Activated T-cell treated with anti-CD3 and anti-CD28 coated beads, Interleukin-2, amount 50 U/mL, for 1 hour (primary cell): Measurements from ENCODE around the gene RORB.
"Not testable (repeated sequence)": the region's sequence is repeated elsewhere in the genome, so short reads cannot be mapped to it uniquely, and the experiment has no call there.

Source experiments
- DNase-seq: peaks from one replicate; pipeline ENCODE4 v3.0.0-alpha.2; 2020

The RORB gene

GRCh38 chr9:74517188-74517587 is 20.1 kb downstream of the RORB start:
- no peak for DNase-seq

GRCh38 chr9:74519419-74519818 is 22.3 kb downstream of the RORB start:
- no peak for DNase-seq

- DNase-seq = no peak
These were observed 23.9 kb downstream of the RORB start for GRCh38 chr9:74521009-74521408.

- DNase-seq = no peak
These were observed 27.2 kb downstream of the RORB start for GRCh38 chr9:74524289-74524688.

- no peak for DNase-seq
These were observed 29.1 kb downstream of the RORB start for GRCh38 chr9:74526215-74526614.

GRCh38 chr9:74527718-74528117 is 30.6 kb downstream of the RORB start:
- DNase-seq = no peak

GRCh38 chr9:74528207-74528606 is 31.1 kb downstream of the RORB start:
- no peak for DNase-seq

GRCh38 chr9:74530458-74530857 is 33.3 kb downstream of the RORB start:
- not testable (repeated sequence) for DNase-seq

- no peak for DNase-seq
These were observed 36.1 kb downstream of the RORB start for GRCh38 chr9:74533253-74533652.

- DNase-seq = no peak
These were observed 37.7 kb downstream of the RORB start for GRCh38 chr9:74534841-74535240.

GRCh38 chr9:74543145-74543544 is 46.0 kb downstream of the RORB start:
- DNase-seq = no peak

GRCh38 chr9:74551266-74551665 is 54.1 kb downstream of the RORB start:
- DNase-seq = no peak

- no peak for DNase-seq
These were observed 57.8 kb downstream of the RORB start for GRCh38 chr9:74554751-74555419.

GRCh38 chr9:74555565-74555964 is 58.4 kb downstream of the RORB start:
- DNase-seq = no peak

GRCh38 chr9:74556685-74557084 is 59.5 kb downstream of the RORB start:
- no peak for DNase-seq

GRCh38 chr9:74557571-74557970 is 60.4 kb downstream of the RORB start:
- DNase-seq = no peak

- DNase-seq = no peak
These were observed 65.5 kb downstream of the RORB start for GRCh38 chr9:74562611-74563010.

- no peak for DNase-seq
These were observed 73.9 kb downstream of the RORB start for GRCh38 chr9:74570879-74571512.

GRCh38 chr9:74573640-74574191 is 76.6 kb downstream of the RORB start:
- DNase-seq = no peak

- DNase-seq = no peak
These were observed 79.0 kb downstream of the RORB start for GRCh38 chr9:74576176-74576575.

GRCh38 chr9:74577956-74578355 is 80.8 kb downstream of the RORB start:
- DNase-seq = no peak

GRCh38 chr9:74589576-74589975 is 92.4 kb downstream of the RORB start:
- no peak for DNase-seq

- no peak for DNase-seq
These were observed 98.2 kb downstream of the RORB start for GRCh38 chr9:74595286-74595685.

GRCh38 chr9:74598874-74599273 is 101.7 kb downstream of the RORB start:
- DNase-seq = no peak
